Nephron (organoid): Measurements from ENCODE around the gene TMTC2.

Experiments
- H3K27ac Mint-ChIP-seq, 3 experiments: 2 replicates each; pipeline ENCODE4 v1.8.0; 2020; ENCODE audit warnings: mixed read lengths in 3 of 3, mild to moderate bottlenecking in 2 of 3, moderate library complexity in 1 of 3
- H3K27me3 Mint-ChIP-seq: 2 replicates; pipeline ENCODE4 v1.8.0; 2021; ENCODE audit warnings: low read depth, mild to moderate bottlenecking, moderate library complexity, mixed read lengths
- H3K36me3 Mint-ChIP-seq: 2 replicates; pipeline ENCODE4 v1.8.0; 2020; ENCODE audit warnings: low read depth, mixed read lengths
- H3K4me1 Mint-ChIP-seq: 2 replicates; pipeline ENCODE4 v1.8.0; 2020; ENCODE audit warnings: mixed read lengths
- H3K4me3 Mint-ChIP-seq, 3 experiments: 2 replicates each; pipeline ENCODE4 v1.8.0; 2020; ENCODE audit warnings: mild to moderate bottlenecking in 3 of 3, mixed read lengths in 3 of 3, moderate library complexity in 2 of 3
- H3K9me3 Mint-ChIP-seq: 2 replicates; pipeline ENCODE4 v1.8.0; 2020; ENCODE audit warnings: mixed read lengths
- TF ChIP-seq, protein P1 (sequence below), 3 experiments: fragments of 200-600 bp; sonication (generic); IDR thresholded peaks; one replicate each; pipeline ENCODE4 v1.5.0; 2021; ENCODE audit warnings: antibody characterized with exemption in 3 of 3; ENCODE audit not compliant: unreplicated experiment in 3 of 3

Gene TMTC2

DNA sequence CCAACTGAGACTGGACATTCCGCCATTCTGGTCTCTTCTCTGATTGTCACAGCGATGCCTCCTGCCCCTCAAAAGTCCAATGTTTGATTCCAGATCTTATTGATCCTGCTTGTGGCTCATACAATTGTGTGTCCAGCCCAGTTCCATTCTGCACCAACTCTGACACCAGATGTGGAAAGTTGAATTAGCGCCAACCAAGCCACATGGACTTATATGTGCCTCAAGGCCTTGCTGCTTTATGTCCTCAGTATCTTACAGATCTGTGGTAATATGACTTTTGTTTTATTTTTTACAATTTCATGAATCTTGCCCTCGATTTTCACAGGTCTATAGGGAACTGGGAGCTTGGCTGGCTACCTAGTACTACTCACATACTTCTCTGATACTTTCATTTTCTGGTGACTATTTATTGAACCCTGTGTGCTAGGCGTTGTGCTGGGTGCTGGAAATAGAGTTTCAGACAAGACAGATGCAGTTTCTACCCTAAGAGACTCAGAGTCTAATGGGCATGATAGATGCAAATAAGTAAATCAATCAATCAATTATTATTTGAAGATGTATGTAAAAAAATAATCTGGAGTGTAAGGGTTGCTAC lies 472.0 kb downstream of the TMTC2 start:
- Mint-ChIP-seq H3K36me3 (no peaks in the 10 kb centered on the region), H3K27me3 (no peaks in the 10 kb centered on the region), H3K4me1 (peaks cover 8% of the 10 kb centered on the region), H3K9me3 (no peaks in the 10 kb centered on the region), H3K27ac (no peak overlapping the region), H3K4me3 (no peak overlapping the region)
- TF ChIP-seq, protein P1, sequence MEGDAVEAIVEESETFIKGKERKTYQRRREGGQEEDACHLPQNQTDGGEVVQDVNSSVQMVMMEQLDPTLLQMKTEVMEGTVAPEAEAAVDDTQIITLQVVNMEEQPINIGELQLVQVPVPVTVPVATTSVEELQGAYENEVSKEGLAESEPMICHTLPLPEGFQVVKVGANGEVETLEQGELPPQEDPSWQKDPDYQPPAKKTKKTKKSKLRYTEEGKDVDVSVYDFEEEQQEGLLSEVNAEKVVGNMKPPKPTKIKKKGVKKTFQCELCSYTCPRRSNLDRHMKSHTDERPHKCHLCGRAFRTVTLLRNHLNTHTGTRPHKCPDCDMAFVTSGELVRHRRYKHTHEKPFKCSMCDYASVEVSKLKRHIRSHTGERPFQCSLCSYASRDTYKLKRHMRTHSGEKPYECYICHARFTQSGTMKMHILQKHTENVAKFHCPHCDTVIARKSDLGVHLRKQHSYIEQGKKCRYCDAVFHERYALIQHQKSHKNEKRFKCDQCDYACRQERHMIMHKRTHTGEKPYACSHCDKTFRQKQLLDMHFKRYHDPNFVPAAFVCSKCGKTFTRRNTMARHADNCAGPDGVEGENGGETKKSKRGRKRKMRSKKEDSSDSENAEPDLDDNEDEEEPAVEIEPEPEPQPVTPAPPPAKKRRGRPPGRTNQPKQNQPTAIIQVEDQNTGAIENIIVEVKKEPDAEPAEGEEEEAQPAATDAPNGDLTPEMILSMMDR (IDR thresholded peaks at IDR 0.05; ENCODE audit: unreplicated experiment in 3 of 3), result no peak

DNA sequence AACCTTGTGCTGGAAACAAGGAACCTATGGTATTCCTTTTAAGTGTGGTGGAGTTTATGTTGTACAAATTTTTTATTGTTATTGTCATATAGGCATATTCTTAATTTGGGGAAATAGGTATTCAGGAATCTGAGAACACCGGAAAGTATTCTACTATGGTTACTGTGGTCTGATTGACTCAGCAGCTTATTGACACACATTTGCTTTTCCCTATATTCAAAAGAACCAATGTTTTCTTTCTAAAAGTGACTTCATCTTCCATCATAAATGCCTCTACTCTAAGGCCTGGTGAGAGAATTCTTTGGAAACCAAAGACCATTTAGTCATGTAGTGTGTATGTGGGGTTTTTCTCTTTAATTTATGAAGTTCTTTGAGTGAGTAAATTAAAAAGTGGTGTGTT lies 474.8 kb downstream of the TMTC2 start:
- TF ChIP-seq, protein P1 (IDR thresholded peaks at IDR 0.05; ENCODE audit: unreplicated experiment in 3 of 3), result no peak
- H3K27me3 Mint-ChIP-seq, result no peaks in the 10 kb centered on the region
- no peak overlapping the region for H3K4me3 Mint-ChIP-seq
- no peaks in the 10 kb centered on the region for H3K36me3 Mint-ChIP-seq
- H3K9me3 Mint-ChIP-seq, result peaks cover 4% of the 10 kb centered on the region
- H3K4me1 Mint-ChIP-seq, result peaks cover 8% of the 10 kb centered on the region
- H3K27ac Mint-ChIP-seq, result no peak overlapping the region

DNA sequence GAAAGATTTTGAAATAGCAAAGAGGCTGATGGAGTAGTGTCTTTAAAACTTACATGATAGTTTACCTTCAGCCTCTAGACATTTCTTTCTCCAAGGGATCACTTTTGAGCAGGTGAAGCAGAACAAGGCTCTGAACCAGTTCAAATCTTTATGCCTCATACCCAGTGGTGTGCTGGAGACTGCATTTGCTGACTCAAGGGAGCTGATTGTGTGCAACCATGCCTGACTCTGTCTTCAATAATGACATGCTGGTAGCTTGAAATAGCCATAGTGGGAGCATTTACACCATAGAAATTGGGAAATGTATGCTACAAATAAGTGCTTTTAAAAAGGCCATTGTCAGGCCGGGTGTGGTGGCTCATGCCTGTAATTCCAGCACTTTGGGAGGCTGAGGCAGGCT lies 482.0 kb downstream of the TMTC2 start:
- H3K27me3 Mint-ChIP-seq, result no peaks in the 10 kb centered on the region
- TF ChIP-seq, protein P1 (IDR thresholded peaks at IDR 0.05; ENCODE audit: unreplicated experiment in 3 of 3), result no peak
- H3K27ac Mint-ChIP-seq, result peak overlapping the region in 1 of 3 experiments; percentile 5
- no peak overlapping the region for H3K4me3 Mint-ChIP-seq
- H3K36me3 Mint-ChIP-seq, result no peaks in the 10 kb centered on the region
- peaks cover 4% of the 10 kb centered on the region for H3K9me3 Mint-ChIP-seq
- H3K4me1 Mint-ChIP-seq, result peaks cover 6% of the 10 kb centered on the region

DNA sequence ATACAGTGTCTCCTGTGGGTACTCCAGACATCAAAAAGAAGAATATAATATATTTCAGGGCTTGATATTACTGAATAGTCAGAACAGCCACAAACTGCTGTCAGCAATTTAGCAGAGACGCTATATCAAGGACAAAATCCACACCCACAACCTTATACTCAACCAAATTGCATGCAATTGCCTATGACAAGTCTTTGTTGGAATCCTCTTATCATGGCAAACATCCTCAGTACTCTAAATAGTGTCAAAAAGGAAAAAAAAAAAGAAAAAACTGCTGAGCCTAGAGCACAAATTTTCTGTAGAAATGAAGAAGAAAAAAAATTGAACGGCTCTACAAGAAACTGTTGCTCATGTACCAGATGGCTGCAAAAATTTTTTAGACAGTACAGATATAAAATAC lies 485.7 kb downstream of the TMTC2 start:
- Mint-ChIP-seq H3K4me1 (peaks cover 6% of the 10 kb centered on the region), H3K36me3 (no peaks in the 10 kb centered on the region), H3K9me3 (no peaks in the 10 kb centered on the region), H3K4me3 (no peak overlapping the region), H3K27ac (no peak overlapping the region), H3K27me3 (no peaks in the 10 kb centered on the region)
- TF ChIP-seq, protein P1 (IDR thresholded peaks at IDR 0.05; ENCODE audit: unreplicated experiment in 3 of 3), result no peak

DNA sequence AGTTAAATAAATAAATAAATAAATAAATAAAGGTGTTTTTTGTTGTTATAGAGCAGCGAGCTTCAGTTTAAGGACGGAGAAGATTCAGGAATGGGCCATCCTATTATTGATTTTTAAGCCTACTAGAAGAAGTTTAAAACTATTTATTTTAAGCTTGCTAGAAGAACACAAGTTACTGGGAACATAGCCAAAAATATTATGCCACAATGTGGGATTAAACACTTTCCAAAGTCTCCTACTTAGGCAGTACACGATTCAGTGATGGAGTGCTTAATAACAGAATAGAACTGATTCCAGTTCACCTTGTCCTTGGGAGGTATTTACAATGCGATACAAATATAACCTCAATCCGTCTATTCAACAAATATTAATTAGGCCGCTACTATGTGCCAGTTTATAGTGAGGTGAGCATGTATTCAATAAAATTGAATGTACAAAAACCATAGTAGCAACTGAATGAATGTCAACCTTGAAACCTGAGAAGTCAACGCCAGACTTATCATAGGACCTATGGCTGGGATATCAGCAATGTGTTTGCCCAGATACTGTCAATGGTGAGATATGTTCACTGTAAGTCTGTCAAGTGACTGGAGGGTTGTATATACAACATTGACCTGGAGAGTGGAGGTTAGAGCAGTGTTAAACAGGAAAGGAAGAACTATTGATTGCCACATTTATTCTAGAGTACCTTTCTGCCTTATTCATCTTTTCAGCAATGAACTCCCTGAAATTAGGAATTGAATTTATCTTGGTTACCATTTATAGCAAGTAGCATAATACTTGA lies 486.4 kb downstream of the TMTC2 start:
- Mint-ChIP-seq H3K27me3 (no peaks in the 10 kb centered on the region), H3K27ac (no peak overlapping the region), H3K36me3 (no peaks in the 10 kb centered on the region)

More for the DNA sequence above, 486.4 kb downstream of the TMTC2 start:
- peaks cover 6% of the 10 kb centered on the region for H3K4me1 Mint-ChIP-seq
- H3K9me3 Mint-ChIP-seq, result no peaks in the 10 kb centered on the region
- TF ChIP-seq, protein P1 (IDR thresholded peaks at IDR 0.05; ENCODE audit: unreplicated experiment in 3 of 3), result no peak
- H3K4me3 Mint-ChIP-seq, result no peak overlapping the region
